HEK293 (cell line): ENCODE results near the gene MISP3.

Experiments used
- CTCF ChIA-PET: fragments of 350-600 bp; formaldehyde crosslinking; extraction: SDS; loops from one replicate; lab custom pipeline; 2021; ENCODE audit warnings: antibody characterized with exemption; lab: Yijun Ruan, JAX
- POLR2A ChIA-PET: fragments of 300-600 bp; formaldehyde crosslinking; extraction: SDS; loops from one replicate; lab custom pipeline; 2020; ENCODE audit warnings: antibody characterized with exemption, inconsistent platforms; lab: Yijun Ruan, JAX
- H3K27ac ChIP-seq: fragments of 200-500 bp; sonication (Bioruptor generic); 2 replicates; pipeline ENCODE4 v1.5.1; 2014; ENCODE audit warnings: low read depth, low read length, control low read depth, inconsistent platforms; ENCODE audit errors: extremely low read depth
- H3K36me3 ChIP-seq, 2 experiments: fragments of 200-500 bp in 1 of 2; sonication (Bioruptor generic) in 1 of 2; 1 replicate in 1 of 2; 2 replicates in 1 of 2; pipeline ENCODE4 v1.5.1; 2014 to 2017; ENCODE audit warnings: inconsistent platforms in 2 of 2, low read length in 2 of 2; ENCODE audit not compliant: control insufficient read depth in 2 of 2, insufficient read depth in 1 of 2
- H3K4me1 ChIP-seq: fragments of 200-500 bp; sonication (Bioruptor generic); 2 replicates; pipeline ENCODE4 v1.5.1; 2014; ENCODE audit warnings: mild to moderate bottlenecking, low read length, inconsistent platforms; ENCODE audit not compliant: control insufficient read depth, insufficient read depth
- H3K4me3 ChIP-seq: 2 replicates; pipeline ENCODE4 v1.5.1; 2011; ENCODE audit warnings: low read depth, mild to moderate bottlenecking, control low read depth, low read length, moderate library complexity
- H3K9me3 ChIP-seq: fragments of 200-500 bp; sonication (Bioruptor generic); 2 replicates; pipeline ENCODE4 v1.5.1; 2014; ENCODE audit warnings: low read depth, low read length, inconsistent platforms; ENCODE audit not compliant: control insufficient read depth, insufficient read depth
- BCL11A ChIP-seq: fragments of 450-650 bp; formaldehyde crosslinking; IDR thresholded peaks from 2 replicates; pipeline ENCODE4 v1.5.1; 2016; ENCODE audit warnings: low read depth, missing biosample characterization, missing genetic modification characterization
- BCL11B ChIP-seq: fragments of 450-650 bp; formaldehyde crosslinking; IDR thresholded peaks from 2 replicates; pipeline ENCODE4 v1.5.1; 2016; ENCODE audit warnings: low read depth, missing biosample characterization, missing genetic modification characterization
- CTCF ChIP-seq: fragments of 450-650 bp; formaldehyde crosslinking; IDR thresholded peaks from 2 replicates; pipeline ENCODE4 v1.5.1; 2016; ENCODE audit warnings: missing biosample characterization, missing genetic modification characterization
- HOXA7 ChIP-seq: sonication (generic); formaldehyde crosslinking; IDR thresholded peaks from 2 replicates; pipeline ENCODE4 v1.8.1; 2022; ENCODE audit warnings: missing genetic modification reagents, borderline replicate concordance
- KLF8 ChIP-seq: fragments of 450-650 bp; formaldehyde crosslinking; IDR thresholded peaks from 2 replicates; pipeline ENCODE4 v1.5.1; 2016; ENCODE audit warnings: missing biosample characterization, missing genetic modification characterization
- OVOL3 ChIP-seq: fragments of 450-650 bp; formaldehyde crosslinking; IDR thresholded peaks from 2 replicates; pipeline ENCODE4 v1.5.1; 2016; ENCODE audit warnings: missing biosample characterization, missing genetic modification characterization
- REPIN1 ChIP-seq: fragments of 450-650 bp; formaldehyde crosslinking; IDR thresholded peaks from 2 replicates; pipeline ENCODE4 v1.5.1; 2017; ENCODE audit warnings: missing biosample characterization, missing genetic modification characterization, low read depth
- REST ChIP-seq: fragments of 450-650 bp; formaldehyde crosslinking; IDR thresholded peaks from 2 replicates; pipeline ENCODE4 v1.5.1; 2016; ENCODE audit warnings: missing biosample characterization, missing genetic modification characterization
- ZBTB11 ChIP-seq: fragments of 450-650 bp; formaldehyde crosslinking; conservative IDR thresholded peaks from 2 replicates; pipeline ENCODE4 v1.5.1; 2016; ENCODE audit warnings: low read depth, missing biosample characterization, missing genetic modification characterization
- ZBTB48 ChIP-seq: fragments of 450-650 bp; formaldehyde crosslinking; IDR thresholded peaks from 2 replicates; pipeline ENCODE4 v1.5.1; 2016; ENCODE audit warnings: missing biosample characterization, missing genetic modification characterization
- ZEB2 ChIP-seq: fragments of 450-650 bp; formaldehyde crosslinking; IDR thresholded peaks from 2 replicates; pipeline ENCODE4 v1.5.1; 2016; ENCODE audit warnings: missing biosample characterization, missing genetic modification characterization
- ZFHX2 ChIP-seq: fragments of 450-650 bp; formaldehyde crosslinking; conservative IDR thresholded peaks from 2 replicates; pipeline ENCODE4 v1.5.1; 2016; ENCODE audit warnings: missing biosample characterization, missing genetic modification characterization
- ZNF214 ChIP-seq: fragments of 450-650 bp; formaldehyde crosslinking; IDR thresholded peaks from 2 replicates; pipeline ENCODE4 v1.5.1; 2017; ENCODE audit warnings: missing biosample characterization, mild to moderate bottlenecking, missing genetic modification characterization, borderline replicate concordance
- ZNF398 ChIP-seq: fragments of 450-650 bp; formaldehyde crosslinking; IDR thresholded peaks from 2 replicates; pipeline ENCODE4 v1.5.1; 2017; ENCODE audit warnings: missing biosample characterization, missing genetic modification characterization
- ZNF514 ChIP-seq: fragments of 450-650 bp; formaldehyde crosslinking; IDR thresholded peaks from 2 replicates; pipeline ENCODE4 v1.5.1; 2016; ENCODE audit warnings: missing biosample characterization, missing genetic modification characterization
- ZNF549 ChIP-seq: fragments of 450-650 bp; IDR thresholded peaks from 2 replicates; pipeline ENCODE4 v1.5.1; 2018; ENCODE audit warnings: missing biosample characterization, missing genetic modification characterization, mild to moderate bottlenecking, inconsistent platforms, moderate library complexity
- ZNF658 ChIP-seq: fragments of 450-650 bp; formaldehyde crosslinking; IDR thresholded peaks from 2 replicates; pipeline ENCODE4; 2016; ENCODE audit warnings: missing biosample characterization, missing genetic modification characterization
- ZNF776 ChIP-seq: fragments of 450-650 bp; formaldehyde crosslinking; IDR thresholded peaks from 2 replicates; pipeline ENCODE4 v1.5.0; 2017; ENCODE audit warnings: missing biosample characterization, missing genetic modification characterization, borderline replicate concordance
- ZSCAN30 ChIP-seq: fragments of 450-650 bp; IDR thresholded peaks from 2 replicates; pipeline ENCODE4 v1.5.1; 2018; ENCODE audit warnings: missing biosample characterization, mild to moderate bottlenecking, missing genetic modification characterization, moderate library complexity

The MISP3 gene

GRCh38 chr19:14030997-14031718 lies 41.4 kb upstream of the MISP3 start (continued):
- TF ChIP-seq ZBTB11 (peak; percentile 91), HOXA7 (CRISPR knock-in tag) (no peak), CTCF (tag by site-specific recombination) (no peak), ZNF549 (tag by site-specific recombination) (no peak), BCL11A (tag by site-specific recombination) (peak; percentile 86), ZNF214 (tag by site-specific recombination) (no peak), ZEB2 (tag by site-specific recombination) (no peak), ZNF776 (tag by site-specific recombination) (no peak), OVOL3 (tag by site-specific recombination) (no peak), ZBTB48 (tag by site-specific recombination) (peak; percentile 72; the same call in 1 of the 2 replicates), BCL11B (tag by site-specific recombination) (peak; percentile 98), ZNF658 (tag by site-specific recombination) (no peak), ZNF514 (no peak)

GRCh38 chr19:14031719-14032480 lies 40.7 kb upstream of the MISP3 start, which contains the start of gene IL27RA:
Gene IL27RA (plus strand): TSS chr19:14031762. CDS start chr19:14031873, 111 bp downstream.
- H3K4me3 ChIP-seq, result peak within 1 kb of the TSS; percentile 64
- no peaks in the 10 kb centered on the region for H3K4me1 ChIP-seq
- peak within 1 kb of the TSS; percentile 61; the same call in 1 of the 2 replicates for H3K27ac ChIP-seq
- ChIA-PET CTCF (interaction anchor here (0.6 to 3.9 kb wide), 21 partner anchors 9 to 1064 kb away, joined by 3 to 29 read pairs (median 4); partner anchors contain the start of gene MISP3), POLR2A (interaction anchor here (0.5 to 2.7 kb wide), 11 partner anchors 9 to 122 kb away, joined by 3 to 11 read pairs (median 4); partner anchors contain the start of genes MISP3 and RFX1)
- H3K9me3 ChIP-seq, result no peaks in the 10 kb centered on the region
- no peaks in the 10 kb centered on the region; a peak in 1 of 3 replicates for H3K36me3 ChIP-seq
- TF ChIP-seq REPIN1 (tag by site-specific recombination), result no peak
- peak; percentile 89 for TF ChIP-seq CTCF (tag by site-specific recombination)
- peak; percentile 33; the same call in 1 of the 2 replicates for TF ChIP-seq KLF8 (tag by site-specific recombination)
- TF ChIP-seq ZNF398, result peak; percentile 81
- TF ChIP-seq ZSCAN30 (tag by site-specific recombination), result peak; percentile 51; the same call in 1 of the 2 replicates
- TF ChIP-seq REST (tag by site-specific recombination), result no peak
- no peak; the same call in 1 of the 2 replicates for TF ChIP-seq ZFHX2
